Fibroblast of lung (primary cell): ENCODE measurements around the gene PRPF8.

Source experiments
- CTCF ChIP-seq, 2 donors: IDR thresholded peaks in 1 of 2; conservative IDR thresholded peaks in 1 of 2; 1 replicate in 1 of 2; 2 replicates in 1 of 2; pipeline ENCODE4 v1.5.1; 2011 to 2012; ENCODE audit warnings: low read length in 2 of 2, control low read depth in 1 of 2, inconsistent platforms in 1 of 2, low read depth in 1 of 2, mild to moderate bottlenecking in 1 of 2
- EZH2 ChIP-seq: IDR thresholded peaks from 2 replicates; pipeline ENCODE4 v1.5.1; 2012; ENCODE audit warnings: low read length, control low read depth, mild to moderate bottlenecking; ENCODE audit errors: missing control alignments

GRCh38 chr17:1714980-1715802 lies 30.5 kb upstream of the PRPF8 start:
- TF ChIP-seq CTCF (conservative IDR thresholded peaks at IDR 0.05 in 1 of 2, IDR thresholded peaks at IDR 0.05 in 1 of 2; ENCODE audit: low read depth in 1 of 2, low read length in 2 of 2) (no peak), EZH2 (no peak)
